ENCODE results near the gene IGLL5.

DNA sequence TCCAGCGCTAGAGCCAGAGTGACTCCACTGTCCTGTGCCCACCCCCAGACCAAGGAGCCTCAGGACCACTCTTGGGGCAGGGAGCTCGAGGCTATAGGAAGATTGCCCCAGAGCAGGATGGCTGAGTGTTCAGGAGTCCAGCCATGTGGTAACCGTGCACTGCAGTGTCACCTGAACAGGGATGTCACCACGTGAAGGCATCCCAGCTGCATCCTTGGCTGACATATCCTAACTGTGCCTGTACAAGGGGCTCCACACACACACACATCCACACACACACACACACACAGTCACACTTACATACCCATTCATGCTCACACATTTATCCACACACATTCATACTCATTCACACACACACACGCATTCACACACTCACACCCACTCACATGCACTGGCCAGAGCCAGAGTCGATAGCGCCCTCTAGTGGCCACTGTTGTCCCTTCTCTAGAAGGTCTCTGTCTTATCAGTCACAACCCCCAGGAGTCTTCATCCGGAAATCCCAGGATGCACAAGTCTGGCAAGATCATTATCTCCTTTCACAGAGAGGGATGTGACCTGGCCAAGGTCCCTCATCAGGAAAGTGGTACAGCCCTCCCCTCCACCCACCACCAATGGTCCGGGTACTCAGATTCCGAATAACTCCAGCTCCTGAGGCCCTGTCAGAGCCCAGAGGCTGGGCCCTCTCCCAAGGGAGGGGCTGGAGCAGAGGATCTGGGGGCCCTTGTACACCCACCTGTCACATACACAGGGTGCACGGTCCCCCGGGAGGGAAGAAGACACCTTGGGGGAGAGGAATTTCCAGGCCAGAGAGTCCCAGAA lies 55.1 kb downstream of the IGLL5 start:
- TF ChIP-seq, protein P1, sequence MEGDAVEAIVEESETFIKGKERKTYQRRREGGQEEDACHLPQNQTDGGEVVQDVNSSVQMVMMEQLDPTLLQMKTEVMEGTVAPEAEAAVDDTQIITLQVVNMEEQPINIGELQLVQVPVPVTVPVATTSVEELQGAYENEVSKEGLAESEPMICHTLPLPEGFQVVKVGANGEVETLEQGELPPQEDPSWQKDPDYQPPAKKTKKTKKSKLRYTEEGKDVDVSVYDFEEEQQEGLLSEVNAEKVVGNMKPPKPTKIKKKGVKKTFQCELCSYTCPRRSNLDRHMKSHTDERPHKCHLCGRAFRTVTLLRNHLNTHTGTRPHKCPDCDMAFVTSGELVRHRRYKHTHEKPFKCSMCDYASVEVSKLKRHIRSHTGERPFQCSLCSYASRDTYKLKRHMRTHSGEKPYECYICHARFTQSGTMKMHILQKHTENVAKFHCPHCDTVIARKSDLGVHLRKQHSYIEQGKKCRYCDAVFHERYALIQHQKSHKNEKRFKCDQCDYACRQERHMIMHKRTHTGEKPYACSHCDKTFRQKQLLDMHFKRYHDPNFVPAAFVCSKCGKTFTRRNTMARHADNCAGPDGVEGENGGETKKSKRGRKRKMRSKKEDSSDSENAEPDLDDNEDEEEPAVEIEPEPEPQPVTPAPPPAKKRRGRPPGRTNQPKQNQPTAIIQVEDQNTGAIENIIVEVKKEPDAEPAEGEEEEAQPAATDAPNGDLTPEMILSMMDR (IDR thresholded peaks at IDR 0.05): peak in 1 of 3 donors; percentile 6
- TF ChIP-seq POLR2A (IDR thresholded peaks at IDR 0.05): no peak

Data from ovary (tissue), 3 donors.